ENCODE data around the gene GHRHR.

GHRHR gene

GRCh38 chr7:30918676-30919075, 45.1 kb upstream of the GHRHR start:
- H3K4me3 ChIP-seq (ENCODE audit: low read depth, low read length) = no peak overlapping the region
- DNase-seq (ENCODE audit: low read depth) = no peak
- no peak for TF ChIP-seq CTCF (IDR thresholded peaks at IDR 0.05; ENCODE audit: low read depth, low read length, missing control alignments)

DNA sequence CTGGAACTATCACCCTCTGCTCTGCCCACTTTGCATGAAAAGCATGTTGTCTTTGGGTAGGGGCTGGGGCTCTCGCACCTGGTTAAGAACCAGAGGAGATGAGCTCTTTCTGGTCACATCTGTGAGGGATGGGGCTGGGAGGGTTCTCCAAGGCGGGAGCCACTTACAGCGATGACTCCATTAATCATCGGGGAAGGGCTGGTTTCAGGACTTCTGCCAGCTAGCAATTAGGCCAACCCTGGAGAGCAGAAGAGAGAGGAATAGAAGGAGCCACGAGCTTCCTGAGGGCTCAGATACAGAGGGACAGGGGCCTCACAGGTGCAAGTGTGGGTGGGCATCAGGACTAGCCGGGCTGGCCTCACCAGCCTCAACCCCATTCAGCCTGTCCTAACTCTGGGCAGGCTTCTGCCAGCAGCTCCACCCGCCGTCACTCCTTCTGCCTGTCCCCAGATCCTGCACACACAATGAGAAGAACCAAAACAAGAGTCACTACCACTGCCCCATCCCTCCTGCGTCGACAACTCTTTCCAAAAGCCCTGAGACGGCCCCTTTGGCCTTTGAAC, 43.7 kb upstream of the GHRHR start:
- DNase-seq (ENCODE audit: low read depth) = no peak
- H3K4me3 ChIP-seq (ENCODE audit: low read depth, low read length) = no peak overlapping the region
- no peak for TF ChIP-seq CTCF (IDR thresholded peaks at IDR 0.05; ENCODE audit: low read depth, low read length, missing control alignments)

- DNase-seq (ENCODE audit: low read depth) = no peak
- H3K4me3 ChIP-seq (ENCODE audit: low read depth, low read length) = no peak overlapping the region
- TF ChIP-seq CTCF (IDR thresholded peaks at IDR 0.05; ENCODE audit: low read depth, low read length, missing control alignments) = no peak
Observed at GRCh38 chr7:30920584-30921539, 42.9 kb upstream of the GHRHR start.

- TF ChIP-seq CTCF (IDR thresholded peaks at IDR 0.05; ENCODE audit: low read depth, low read length, missing control alignments) = no peak
- H3K4me3 ChIP-seq (ENCODE audit: low read depth, low read length) = no peak overlapping the region
- no peak for DNase-seq (ENCODE audit: low read depth)
Observed at GRCh38 chr7:30921540-30922401, 42.0 kb upstream of the GHRHR start.

DNA sequence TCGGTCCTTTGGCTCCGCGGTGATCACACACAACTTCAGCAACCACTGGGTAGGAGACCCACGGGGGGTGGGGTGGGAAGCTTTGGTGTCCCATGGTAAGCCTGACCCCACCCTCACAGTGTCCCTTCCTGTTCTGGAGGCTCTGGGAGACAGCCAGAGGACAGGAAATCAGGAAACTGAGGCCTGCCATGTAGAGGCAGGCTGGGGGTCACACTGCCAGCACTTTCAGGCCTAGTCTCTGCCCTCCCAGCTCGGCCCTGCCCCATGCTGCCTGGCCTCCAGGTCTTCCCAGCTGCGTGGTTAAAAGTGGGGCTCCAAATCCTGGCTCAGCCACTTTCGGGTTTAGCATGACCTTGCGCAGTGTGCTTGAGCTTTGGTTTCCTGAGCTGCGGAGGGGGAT, 41.2 kb upstream of the GHRHR start:
- no peak for TF ChIP-seq CTCF (IDR thresholded peaks at IDR 0.05; ENCODE audit: low read depth, low read length, missing control alignments)
- no peak for DNase-seq (ENCODE audit: low read depth)
- H3K4me3 ChIP-seq (ENCODE audit: low read depth, low read length) = no peak overlapping the region

DNA sequence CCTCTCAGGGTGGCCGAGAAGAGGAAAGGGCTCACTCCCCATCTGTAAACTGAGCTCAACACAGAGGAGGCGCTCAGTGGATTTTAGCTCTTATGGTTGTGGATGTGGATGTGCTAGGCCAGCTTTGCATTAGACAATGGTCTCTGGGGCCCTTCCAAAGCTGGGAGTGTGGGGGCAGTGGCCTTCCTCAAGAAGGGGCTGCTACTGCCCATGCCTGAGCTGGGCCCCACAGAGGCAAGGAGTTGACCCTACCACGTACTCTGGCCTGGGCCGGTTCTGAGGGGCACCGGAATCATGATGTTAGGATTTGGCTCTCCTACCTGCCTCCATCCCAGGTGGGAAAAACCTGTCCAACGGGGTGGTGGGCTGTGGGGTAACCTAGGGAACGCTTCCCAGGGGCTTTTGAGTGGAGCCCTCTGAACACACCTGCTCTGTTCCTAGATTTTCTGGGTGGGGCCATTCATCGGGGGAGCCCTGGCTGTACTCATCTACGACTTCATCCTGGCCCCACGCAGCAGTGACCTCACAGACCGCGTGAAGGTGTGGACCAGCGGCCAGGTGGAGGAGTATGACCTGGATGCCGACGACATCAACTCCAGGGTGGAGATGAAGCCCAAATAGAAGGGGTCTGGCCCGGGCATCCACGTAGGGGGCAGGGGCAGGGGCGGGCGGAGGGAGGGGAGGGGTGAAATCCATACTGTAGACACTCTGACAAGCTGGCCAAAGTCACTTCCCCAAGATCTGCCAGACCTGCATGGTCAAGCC, 40.6 kb upstream of the GHRHR start:
- no peak overlapping the region for H3K4me3 ChIP-seq (ENCODE audit: low read depth, low read length)
- DNase-seq (ENCODE audit: low read depth) = no peak
- no peak for TF ChIP-seq CTCF (IDR thresholded peaks at IDR 0.05; ENCODE audit: low read depth, low read length, missing control alignments)
